Stimulated activated CD4-positive, alpha-beta T cell treated with anti-CD3 and anti-CD28 coated beads, Interleukin-4, amount 100 ng/mL, for 48 hours (primary cell): ENCODE results near the gene PDS5B.
"Not testable (repeated sequence)": the region's sequence is repeated elsewhere in the genome, so short reads cannot be mapped to it uniquely, and the experiment has no call there.

Experiments
- DNase-seq, 2 donors: peaks; one replicate each; pipeline ENCODE4 v3.0.0-alpha.2; 2020; ENCODE audit warnings: low read depth in 2 of 2

The PDS5B gene, protein sequence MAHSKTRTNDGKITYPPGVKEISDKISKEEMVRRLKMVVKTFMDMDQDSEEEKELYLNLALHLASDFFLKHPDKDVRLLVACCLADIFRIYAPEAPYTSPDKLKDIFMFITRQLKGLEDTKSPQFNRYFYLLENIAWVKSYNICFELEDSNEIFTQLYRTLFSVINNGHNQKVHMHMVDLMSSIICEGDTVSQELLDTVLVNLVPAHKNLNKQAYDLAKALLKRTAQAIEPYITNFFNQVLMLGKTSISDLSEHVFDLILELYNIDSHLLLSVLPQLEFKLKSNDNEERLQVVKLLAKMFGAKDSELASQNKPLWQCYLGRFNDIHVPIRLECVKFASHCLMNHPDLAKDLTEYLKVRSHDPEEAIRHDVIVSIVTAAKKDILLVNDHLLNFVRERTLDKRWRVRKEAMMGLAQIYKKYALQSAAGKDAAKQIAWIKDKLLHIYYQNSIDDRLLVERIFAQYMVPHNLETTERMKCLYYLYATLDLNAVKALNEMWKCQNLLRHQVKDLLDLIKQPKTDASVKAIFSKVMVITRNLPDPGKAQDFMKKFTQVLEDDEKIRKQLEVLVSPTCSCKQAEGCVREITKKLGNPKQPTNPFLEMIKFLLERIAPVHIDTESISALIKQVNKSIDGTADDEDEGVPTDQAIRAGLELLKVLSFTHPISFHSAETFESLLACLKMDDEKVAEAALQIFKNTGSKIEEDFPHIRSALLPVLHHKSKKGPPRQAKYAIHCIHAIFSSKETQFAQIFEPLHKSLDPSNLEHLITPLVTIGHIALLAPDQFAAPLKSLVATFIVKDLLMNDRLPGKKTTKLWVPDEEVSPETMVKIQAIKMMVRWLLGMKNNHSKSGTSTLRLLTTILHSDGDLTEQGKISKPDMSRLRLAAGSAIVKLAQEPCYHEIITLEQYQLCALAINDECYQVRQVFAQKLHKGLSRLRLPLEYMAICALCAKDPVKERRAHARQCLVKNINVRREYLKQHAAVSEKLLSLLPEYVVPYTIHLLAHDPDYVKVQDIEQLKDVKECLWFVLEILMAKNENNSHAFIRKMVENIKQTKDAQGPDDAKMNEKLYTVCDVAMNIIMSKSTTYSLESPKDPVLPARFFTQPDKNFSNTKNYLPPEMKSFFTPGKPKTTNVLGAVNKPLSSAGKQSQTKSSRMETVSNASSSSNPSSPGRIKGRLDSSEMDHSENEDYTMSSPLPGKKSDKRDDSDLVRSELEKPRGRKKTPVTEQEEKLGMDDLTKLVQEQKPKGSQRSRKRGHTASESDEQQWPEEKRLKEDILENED (N-terminal part only)

DNA sequence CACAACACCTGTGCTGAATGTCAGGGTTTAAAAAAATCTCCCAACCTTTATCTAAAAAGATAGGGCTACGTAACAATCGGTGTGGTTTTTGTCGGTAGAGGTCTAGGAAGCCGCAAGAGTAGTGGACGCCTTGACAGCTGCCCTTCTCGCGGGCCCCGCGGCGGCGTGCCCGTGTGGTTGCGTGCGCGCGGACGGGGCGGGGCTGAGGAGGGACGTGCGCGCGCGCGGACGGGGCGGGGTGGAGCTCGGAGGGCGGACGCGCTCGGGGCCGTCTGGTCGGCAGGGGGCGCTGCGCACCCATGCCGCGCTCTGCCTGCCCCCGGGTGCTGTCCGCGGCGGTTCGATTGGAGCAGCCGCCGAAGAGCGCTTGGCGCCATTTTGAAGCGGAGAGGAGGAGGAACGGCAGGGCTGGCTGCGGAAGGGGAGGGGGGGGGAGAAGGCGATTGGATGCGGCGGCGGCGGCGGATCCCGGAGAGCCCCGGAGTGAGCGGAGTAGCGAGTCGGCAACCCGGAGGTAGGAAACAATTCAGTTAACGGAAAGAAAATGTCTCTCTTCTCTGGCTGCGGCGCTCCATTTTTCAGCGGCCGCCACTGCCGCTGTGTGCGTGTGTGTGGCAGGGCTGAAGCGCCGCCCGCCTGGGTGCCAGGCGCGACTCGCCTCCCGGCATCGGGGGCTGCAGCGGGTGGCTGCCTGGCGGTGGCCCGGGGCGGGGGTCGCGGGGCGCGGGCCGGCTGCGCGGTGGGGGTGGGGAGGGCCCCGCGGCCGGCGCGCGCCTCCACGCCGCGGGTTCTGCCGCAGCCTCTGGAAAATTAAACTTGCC lies at the start of gene PDS5B:
PDS5B (plus strand) TSS at position 373 of the 821 bp plus-strand sequence. CDS start 62,321 bp downstream, outside the sequence.
- DNase-seq: peak; percentile 89 to 90

GRCh38 chr13:32537580-32538142 lies 48.6 kb upstream of the PDS5B start:
- DNase-seq: peak; percentile 23 to 33

- DNase-seq: peak in 1 of 2 donors; percentile 39
Measured at GRCh38 chr13:32538143-32538620, 48.1 kb upstream of the PDS5B start.

DNA sequence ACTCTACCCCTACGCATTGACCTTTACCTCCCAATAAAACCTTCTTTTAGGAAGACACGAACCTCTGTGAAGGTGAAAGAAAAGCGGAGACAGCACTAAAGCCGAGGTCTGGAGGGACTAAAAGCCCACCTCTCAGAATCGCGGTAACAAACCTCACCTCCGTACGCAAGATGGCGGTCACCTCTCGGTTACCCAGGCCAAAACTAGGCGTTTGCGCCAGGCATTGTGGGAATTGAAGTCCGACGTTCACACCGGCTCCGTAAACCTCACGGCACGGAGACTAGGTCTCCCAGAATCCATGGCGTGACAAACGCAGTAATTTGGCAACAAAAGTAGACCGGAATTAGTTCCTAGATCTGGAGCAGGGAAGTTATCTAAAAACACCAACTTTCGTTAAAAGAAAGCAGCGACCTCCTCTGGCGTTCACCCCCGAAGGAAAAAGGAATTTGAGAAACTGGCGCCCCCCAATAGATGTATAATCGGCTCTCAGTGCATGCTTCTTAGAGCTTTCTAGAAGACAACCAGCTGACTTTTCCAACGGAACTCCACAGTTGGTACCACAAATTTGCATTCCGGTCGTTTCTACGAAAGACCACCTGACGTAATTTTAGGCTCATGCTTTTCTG lies 47.5 kb upstream of the PDS5B start, which contains the start of gene N4BP2L2:
N4BP2L2 (minus strand) TSS at position 175 of the 626 bp plus-strand sequence. CDS start 1,768 bp downstream, outside the sequence.
- DNase-seq: peak; percentile 80 to 86

- DNase-seq: no peak
Measured at GRCh38 chr13:32542221-32542620, 44.0 kb upstream of the PDS5B start.

DNA sequence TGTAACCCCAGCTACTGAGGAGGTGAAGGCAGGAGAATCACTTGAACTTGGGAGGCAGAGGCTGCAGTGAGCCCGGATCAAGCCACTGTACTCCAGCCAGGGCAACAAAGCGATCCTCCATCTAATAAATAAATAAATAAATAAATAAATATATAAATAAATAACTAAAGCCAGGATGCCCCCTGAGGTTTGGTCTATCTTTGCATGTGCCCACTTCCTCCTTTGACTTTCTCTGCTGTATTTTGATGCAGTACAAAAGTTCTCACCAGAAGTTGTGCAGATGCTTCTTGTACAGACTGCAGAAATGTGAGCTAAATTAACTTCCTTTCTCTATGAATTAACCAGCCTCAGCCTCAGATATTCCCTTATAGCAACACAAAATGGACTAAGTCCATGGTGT lies 41.2 kb upstream of the PDS5B start:
- DNase-seq: no peak

GRCh38 chr13:32548837-32549236 lies 37.4 kb upstream of the PDS5B start:
- no peak for DNase-seq

GRCh38 chr13:32549788-32550187 lies 36.5 kb upstream of the PDS5B start:
- no peak for DNase-seq

- DNase-seq: no peak
Measured at GRCh38 chr13:32553720-32554119, 32.5 kb upstream of the PDS5B start.

DNA sequence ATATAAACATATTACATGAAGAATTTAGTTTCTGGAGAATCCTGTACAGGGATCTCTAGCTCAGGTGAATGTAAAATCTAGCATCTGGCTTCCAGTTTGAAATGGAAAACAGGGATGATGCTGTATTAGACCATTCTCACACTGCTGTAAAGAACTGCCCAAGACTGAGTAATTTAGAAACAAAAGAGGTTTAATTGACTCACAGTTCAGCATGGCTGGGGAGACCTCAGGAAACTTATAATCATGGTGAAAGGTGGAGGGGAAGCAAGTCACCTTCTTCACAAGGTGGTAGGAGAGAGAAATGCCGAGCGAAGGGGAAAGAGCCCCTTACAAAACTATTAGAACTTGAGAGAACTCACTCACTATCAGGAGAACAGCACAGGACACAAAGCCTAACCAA lies 30.6 kb upstream of the PDS5B start:
- DNase-seq: no peak

- not testable (repeated sequence) for DNase-seq
Measured at GRCh38 chr13:32560842-32561241, 25.4 kb upstream of the PDS5B start.

DNA sequence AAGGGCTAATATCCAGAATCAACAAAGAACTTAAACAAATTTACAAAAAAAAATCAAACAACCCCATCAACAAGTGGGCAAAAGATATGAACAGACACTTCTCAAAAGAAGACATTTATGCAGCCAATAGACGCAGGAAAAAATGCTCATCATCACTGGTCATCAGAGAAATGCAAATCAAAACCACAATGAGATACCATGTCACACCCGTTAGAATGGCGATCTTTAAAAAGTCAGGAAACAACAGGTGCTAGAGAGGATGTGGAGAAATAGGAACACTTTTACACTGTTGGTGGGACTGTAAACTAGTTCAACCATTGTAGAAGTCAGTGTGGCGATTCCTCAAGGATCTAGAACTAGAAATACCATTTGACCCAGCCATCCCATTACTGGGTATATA lies 10.6 kb upstream of the PDS5B start:
- not testable (repeated sequence) for DNase-seq

- no peak for DNase-seq
Measured at GRCh38 chr13:32577032-32577431, 9.2 kb upstream of the PDS5B start.

DNA sequence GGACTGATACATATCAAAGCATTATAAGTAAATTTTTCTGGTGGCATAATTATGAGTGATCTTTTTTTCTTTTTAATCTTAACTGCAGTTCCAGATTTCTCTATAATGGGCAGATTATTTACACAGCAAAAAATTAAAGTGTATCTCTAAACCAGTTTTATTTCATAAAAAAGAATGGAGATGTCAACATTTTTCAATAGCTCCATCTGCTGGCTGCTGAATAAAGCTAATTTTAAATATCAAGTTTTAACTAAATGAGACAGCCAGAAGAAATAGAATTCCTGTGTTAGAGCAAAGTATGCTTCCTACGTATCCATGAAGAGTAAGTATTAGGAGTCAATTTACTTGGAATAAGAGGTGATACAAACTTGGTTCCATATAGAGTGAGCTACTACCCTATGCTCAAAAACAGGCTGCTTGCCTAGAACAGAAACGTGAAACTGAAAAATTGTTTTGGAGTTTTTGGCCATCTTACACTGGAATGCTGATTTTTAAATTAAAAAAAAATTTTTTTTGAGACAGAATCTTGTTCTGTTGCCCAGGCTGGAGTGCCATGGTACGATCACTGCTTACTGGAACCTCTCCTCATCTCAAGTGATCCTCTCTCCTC lies 5.0 kb upstream of the PDS5B start:
- DNase-seq: no peak

DNA sequence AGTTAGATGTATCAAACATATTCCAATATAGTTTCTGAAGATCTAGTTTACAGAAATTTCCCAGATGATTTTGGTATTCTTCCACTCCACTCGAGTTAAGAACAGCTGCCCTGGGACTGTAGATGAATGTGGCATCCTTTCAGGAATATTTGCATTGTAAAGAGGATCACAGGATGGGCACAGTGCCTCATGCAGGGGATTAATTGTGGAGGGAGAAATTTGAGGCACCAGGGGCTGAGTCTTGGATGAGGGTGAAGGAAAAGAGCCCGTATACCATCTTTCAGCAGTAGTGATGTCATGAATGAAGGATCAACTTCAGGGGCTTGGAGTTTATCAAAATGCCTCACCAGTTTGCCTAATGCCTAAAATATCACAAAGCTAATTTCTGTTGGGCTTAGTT lies 4.0 kb upstream of the PDS5B start:
- DNase-seq: no peak

GRCh38 chr13:32582991-32583390 lies 3.3 kb upstream of the PDS5B start:
- DNase-seq: no peak

DNA sequence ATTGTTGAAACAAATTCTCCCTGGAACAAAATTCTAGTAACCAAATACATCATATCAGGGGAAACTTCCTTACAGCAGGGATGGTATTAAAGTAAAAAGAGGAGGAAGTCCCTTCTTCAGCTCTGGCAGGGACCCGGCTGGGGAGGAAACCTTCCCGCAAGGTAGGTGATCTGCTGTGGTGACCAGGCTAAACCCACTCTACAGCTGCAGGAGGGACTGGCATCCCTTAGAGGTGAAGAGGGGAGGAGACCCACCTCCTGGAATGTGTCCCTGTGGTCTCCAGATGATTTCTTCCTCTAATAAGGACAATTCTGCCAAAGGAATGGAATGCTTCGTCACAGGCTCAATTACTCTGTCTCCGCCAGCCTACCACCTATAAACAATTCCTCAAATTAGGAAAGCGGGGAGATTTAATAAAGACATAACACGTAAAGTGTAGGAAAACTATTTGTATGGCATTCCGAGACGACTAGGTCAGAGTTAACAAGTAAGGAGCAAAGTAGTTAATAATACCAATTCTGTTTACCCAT lies 637 bp upstream of the PDS5B start:
- no peak for DNase-seq

GRCh38 chr13:32587011-32587810 lies 959 bp downstream of the PDS5B start:
- peak; percentile 50 for DNase-seq
